Endothelial cell of umbilical vein (primary cell): ENCODE data around the gene PRKAR1B.

ENCODE experiments used
- CTCF ChIP-seq, 2 donors: IDR thresholded peaks; 1 replicate in 1 of 2; 2 replicates in 1 of 2; pipeline ENCODE4 v1.5.1; 2011; ENCODE audit warnings: low read length in 2 of 2, mild to moderate bottlenecking in 2 of 2, moderate library complexity in 2 of 2, control low read depth in 1 of 2, inconsistent platforms in 1 of 2, low read depth in 1 of 2; ENCODE audit not compliant: insufficient read depth in 1 of 2; ENCODE audit errors: extremely low read depth in 1 of 2
- POLR2AphosphoS5 ChIP-seq: IDR thresholded peaks from 2 replicates; pipeline ENCODE4 v1.6.1; 2012; ENCODE audit warnings: low read depth, mild to moderate bottlenecking, control low read depth, low read length, moderate library complexity; ENCODE audit not compliant: insufficient read depth

- TF ChIP-seq POLR2AphosphoS5 = no peak
- no peak for TF ChIP-seq CTCF (IDR thresholded peaks at IDR 0.05; ENCODE audit: extremely low read depth in 1 of 2, insufficient read depth in 1 of 2, low read depth in 1 of 2, low read length in 2 of 2)
Measured at GRCh38 chr7:682810-683209, 44.3 kb downstream of the PRKAR1B start.
